Activated CD4-positive, alpha-beta T cell treated with anti-CD3 and anti-CD28 coated beads for 36 hours (primary cell): ENCODE data around the gene METTL8. TPM values are rescaled to one million over a fixed set of nuclear protein-coding genes. Genes with fewer than 3 reads are reported as not detected.
"Not testable (repeated sequence)": the region's sequence is repeated elsewhere in the genome, so short reads cannot be mapped to it uniquely, and the experiment has no call there.

Source experiments
- ATAC-seq: fragments of 200-7000 bp; cut with Tn5 transposase; one replicate; pipeline ENCODE4 v1.10.0; 2021; ENCODE audit warnings: mild to moderate bottlenecking, moderate library complexity
- CTCF ChIA-PET: fragments of 350-600 bp; sonication (Branson Sonifier 250); formaldehyde crosslinking; loops from one replicate; lab custom pipeline; 2021; ENCODE audit warnings: antibody characterized with exemption; lab: Charles Lee
- POLR2A ChIA-PET: fragments of 350-600 bp; sonication (Branson Sonifier 250); formaldehyde crosslinking; loops from one replicate; lab custom pipeline; 2021; ENCODE audit warnings: antibody characterized with exemption, inconsistent platforms; lab: Charles Lee
- DNase-seq: peaks from one replicate; pipeline ENCODE4 v3.0.0-alpha.2; 2020
- H3K27ac Mint-ChIP-seq: one replicate; pipeline ENCODE4 v1.8.0; 2021; ENCODE audit warnings: mixed read lengths
- H3K27me3 Mint-ChIP-seq: one replicate; pipeline ENCODE4 v1.8.0; 2021; ENCODE audit warnings: mixed read lengths
- H3K36me3 Mint-ChIP-seq: one replicate; pipeline ENCODE4 v1.8.0; 2021; ENCODE audit warnings: low read depth, mixed read lengths
- H3K4me1 Mint-ChIP-seq: one replicate; pipeline ENCODE4 v1.8.0; 2021; ENCODE audit warnings: mixed read lengths
- H3K4me3 Mint-ChIP-seq: one replicate; pipeline ENCODE4 v1.8.0; 2021; ENCODE audit warnings: mild to moderate bottlenecking, moderate library complexity, mixed read lengths
- H3K9me3 Mint-ChIP-seq: one replicate; pipeline ENCODE4 v1.8.0; 2021; ENCODE audit warnings: low read depth, mixed read lengths
- intact Hi-C, 2 experiments: fragments of 100-400 bp; cut with DNase I in 1 of 2; cut with micrococcal nuclease in 1 of 2; formaldehyde crosslinking; loops; one replicate each; pipeline versions ENCODE4 v1.14.2 to v1.15.1; 2022 to 2024; cut with DNase I, micrococcal nuclease
- total RNA-seq, 2 experiments: library from RNA; stranded (reverse); gene quantifications; one replicate each; pipeline ENCODE4 v1.2.3, GENCODE V29; 2021

Gene METTL8
- total RNA-seq, 2 experiments from 2014 or later: 39.5 to 47.9 TPM

DNA sequence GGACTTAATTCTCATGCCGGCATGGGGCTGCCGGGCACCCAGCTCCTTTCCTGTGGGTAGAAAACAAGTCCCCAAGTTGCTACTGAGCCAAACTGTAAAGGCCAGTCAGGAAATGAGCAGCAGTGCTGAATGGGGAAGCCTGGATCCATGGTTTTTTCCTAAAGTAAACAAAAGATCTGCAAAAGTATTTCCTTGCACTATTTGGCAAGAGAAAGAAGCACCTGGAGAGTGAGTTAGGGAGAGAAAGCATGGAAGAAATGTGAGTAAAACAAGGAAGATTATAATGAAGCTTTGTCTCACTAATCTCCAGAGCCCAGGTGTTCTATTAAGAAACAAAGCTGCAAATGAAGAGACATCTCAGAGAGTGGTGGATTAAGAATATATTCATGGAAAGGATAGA lies 117.6 kb downstream of the METTL8 start:
- ATAC-seq: no peak
- peaks cover 11% of the 10 kb centered on the region for H3K9me3 Mint-ChIP-seq
- no peak overlapping the region for H3K27ac Mint-ChIP-seq
- CTCF ChIA-PET: no interaction called here
- intact Hi-C loops: loop anchor here (5.0 to 10.0 kb wide), 4 partner anchors 69 to 951 kb away; no protein-coding TSS in a partner anchor
- POLR2A ChIA-PET: no interaction called here
- no peak overlapping the region for H3K4me3 Mint-ChIP-seq
- no peak for DNase-seq
- peaks cover 26% of the 10 kb centered on the region for H3K36me3 Mint-ChIP-seq
- H3K4me1 Mint-ChIP-seq: peaks cover 58% of the 10 kb centered on the region
- H3K27me3 Mint-ChIP-seq: no peaks in the 10 kb centered on the region

DNA sequence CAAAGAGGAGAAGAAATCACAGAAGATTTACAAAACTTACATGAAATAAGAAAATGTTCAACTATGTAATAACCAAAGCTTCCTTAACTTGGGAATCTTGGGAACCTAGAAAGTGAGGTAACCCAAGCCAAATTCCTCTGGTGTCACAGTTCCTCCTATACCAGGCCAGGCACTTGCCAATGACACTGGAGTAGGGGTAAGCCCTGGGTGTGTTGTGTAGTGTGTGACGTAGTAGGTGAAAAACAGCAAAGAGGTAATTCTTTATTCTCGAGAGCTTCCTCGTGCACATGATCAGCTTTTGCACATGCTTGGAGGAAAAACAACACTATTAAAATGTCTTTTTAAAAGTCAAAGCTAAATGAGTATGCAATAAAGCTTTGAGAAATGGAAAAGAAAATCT lies 118.0 kb downstream of the METTL8 start:
- no peak for ATAC-seq
- peaks cover 26% of the 10 kb centered on the region for H3K36me3 Mint-ChIP-seq
- no peaks in the 10 kb centered on the region for H3K27me3 Mint-ChIP-seq

DNA sequence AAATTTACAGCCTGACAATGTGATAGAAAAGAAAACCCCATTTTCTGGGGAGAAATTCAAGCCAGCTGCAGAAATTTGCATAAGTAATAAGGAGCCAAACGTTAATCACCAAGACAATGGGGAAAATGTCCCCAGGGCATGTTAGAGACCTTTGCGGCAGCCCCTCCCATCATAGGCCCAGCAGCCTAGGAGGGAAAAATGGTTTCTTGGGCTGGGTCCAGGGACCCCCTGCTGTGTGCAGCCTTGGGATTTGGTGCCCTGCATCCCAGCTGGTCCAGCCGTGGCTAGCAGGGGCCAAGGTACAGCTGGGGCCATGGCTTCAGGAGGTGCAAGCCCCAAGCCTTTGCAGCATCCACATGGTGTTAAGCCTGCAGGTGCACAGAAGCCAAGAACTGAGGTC lies 121.6 kb downstream of the METTL8 start:
- H3K27ac Mint-ChIP-seq, H3K27me3 Mint-ChIP-seq, DNase-seq, POLR2A ChIA-PET, CTCF ChIA-PET, H3K4me3 Mint-ChIP-seq, ATAC-seq: not testable (repeated sequence)
- H3K4me1 Mint-ChIP-seq: peaks cover 23% of the 10 kb centered on the region
- H3K9me3 Mint-ChIP-seq: peaks cover 16% of the 10 kb centered on the region
- intact Hi-C loops: loop anchor here in 1 of 2 experiments (10.0 kb wide), 1 partner anchor 947 kb away; no protein-coding TSS in a partner anchor
- H3K36me3 Mint-ChIP-seq: peaks cover 25% of the 10 kb centered on the region

More for the DNA sequence above, 118.0 kb downstream of the METTL8 start:
- ChIA-PET POLR2A (no interaction called here), CTCF (no interaction called here)
- Mint-ChIP-seq H3K4me1 (peaks cover 57% of the 10 kb centered on the region), H3K27ac (no peak overlapping the region), H3K4me3 (no peak overlapping the region), H3K9me3 (peaks cover 16% of the 10 kb centered on the region)
- intact Hi-C loops: loop anchor here (5.0 to 10.0 kb wide), 4 partner anchors 68 to 951 kb away; no protein-coding TSS in a partner anchor
- no peak for DNase-seq

DNA sequence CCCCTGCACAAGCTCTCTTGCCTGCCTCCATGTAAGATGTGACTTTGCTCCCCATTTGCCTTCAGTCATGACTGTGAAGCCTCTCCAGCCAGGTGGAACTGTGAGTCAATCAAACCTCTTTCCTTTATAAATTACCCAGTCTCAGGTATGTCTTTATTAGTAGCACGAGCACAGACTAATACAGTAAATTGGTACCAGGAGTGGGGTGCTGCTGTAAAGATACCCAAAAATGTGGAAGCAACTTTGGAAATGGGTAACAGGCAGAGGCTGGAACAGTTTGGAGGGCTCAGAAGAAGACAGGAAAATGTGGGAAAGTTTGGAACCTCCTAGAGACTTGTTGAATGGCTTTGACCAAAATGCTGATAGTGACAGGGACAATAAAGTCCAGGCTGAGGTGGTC lies 122.2 kb downstream of the METTL8 start:
- ATAC-seq, CTCF ChIA-PET: not testable (repeated sequence)
- H3K9me3 Mint-ChIP-seq: peaks cover 17% of the 10 kb centered on the region

DNA sequence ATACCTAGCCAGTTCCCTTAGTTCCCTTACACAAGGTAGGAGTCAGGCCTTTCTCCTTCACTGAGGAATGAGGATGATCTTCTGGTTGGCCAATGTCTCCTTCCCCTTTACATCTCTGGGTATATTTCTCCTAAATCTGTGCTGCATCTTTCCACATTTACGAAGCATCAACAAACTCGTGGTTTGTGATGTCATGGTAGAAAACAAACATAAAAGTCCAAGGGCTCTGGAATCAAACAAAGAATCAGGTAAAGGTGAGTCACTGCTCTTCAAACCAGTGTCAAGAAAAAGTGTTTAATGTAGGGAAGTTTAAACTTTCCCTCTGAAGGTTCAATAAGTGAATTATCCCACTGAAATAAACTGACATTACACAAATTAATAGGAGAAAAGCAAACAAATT lies 122.9 kb downstream of the METTL8 start:
- ChIA-PET CTCF (no interaction called here), POLR2A (no interaction called here)
- no peak overlapping the region for H3K27ac Mint-ChIP-seq
- no peak overlapping the region for H3K4me3 Mint-ChIP-seq
- H3K4me1 Mint-ChIP-seq: peaks cover 15% of the 10 kb centered on the region
- peaks cover 22% of the 10 kb centered on the region for H3K36me3 Mint-ChIP-seq
- intact Hi-C loops: loop anchor here in 1 of 2 experiments (10.0 kb wide), 1 partner anchor 946 kb away; no protein-coding TSS in a partner anchor
- ATAC-seq (no peak), DNase-seq (no peak)
- H3K27me3 Mint-ChIP-seq: no peaks in the 10 kb centered on the region
- peaks cover 18% of the 10 kb centered on the region for H3K9me3 Mint-ChIP-seq

More for the DNA sequence above, 122.2 kb downstream of the METTL8 start:
- POLR2A ChIA-PET, H3K4me3 Mint-ChIP-seq, H3K27ac Mint-ChIP-seq, DNase-seq, H3K27me3 Mint-ChIP-seq: not testable (repeated sequence)
- peaks cover 17% of the 10 kb centered on the region for H3K4me1 Mint-ChIP-seq
- intact Hi-C loops: loop anchor here in 1 of 2 experiments (10.0 kb wide), 1 partner anchor 947 kb away; no protein-coding TSS in a partner anchor
- peaks cover 22% of the 10 kb centered on the region for H3K36me3 Mint-ChIP-seq

DNA sequence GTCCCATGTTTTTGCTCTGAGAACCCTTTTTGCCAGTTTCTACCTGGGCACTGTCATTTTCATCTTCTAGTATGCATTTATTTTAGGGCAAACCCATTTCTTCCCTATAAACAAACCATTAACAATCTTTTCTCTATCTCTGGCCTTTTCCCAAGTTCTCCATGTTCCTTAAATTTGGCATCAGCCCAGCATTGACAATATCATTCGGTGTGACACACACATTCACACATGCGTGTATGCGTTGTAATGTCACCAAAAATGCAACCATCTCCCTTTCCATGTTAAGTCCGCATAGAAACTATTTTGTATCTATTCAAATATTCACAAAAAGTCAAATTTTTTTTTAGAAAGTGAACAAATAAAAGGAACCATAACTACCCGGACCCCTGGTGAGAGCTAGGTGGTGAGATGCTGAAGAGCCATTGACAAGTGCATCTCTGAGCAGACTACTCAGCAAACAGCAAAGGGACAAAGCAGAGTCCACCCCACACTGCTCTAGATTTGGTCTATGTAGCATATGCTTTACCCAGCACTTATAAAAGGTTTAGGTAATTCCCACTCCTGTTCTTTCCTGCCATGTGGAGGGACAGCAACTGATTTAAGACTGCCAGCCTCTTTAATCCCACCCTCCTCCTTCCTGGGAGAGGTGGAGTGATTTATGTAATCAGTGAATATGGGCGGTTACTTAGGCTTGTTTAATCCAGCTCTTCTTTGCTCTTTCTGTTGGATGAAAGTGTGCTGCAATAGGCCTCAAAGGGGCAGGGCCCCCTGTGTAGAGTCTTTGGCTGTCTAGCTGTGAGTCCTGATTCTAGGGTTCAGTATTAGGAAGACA lies 124.1 kb downstream of the METTL8 start:
- POLR2A ChIA-PET: no interaction called here
- Mint-ChIP-seq H3K36me3 (peaks cover 22% of the 10 kb centered on the region), H3K9me3 (peaks cover 18% of the 10 kb centered on the region), H3K27me3 (no peaks in the 10 kb centered on the region), H3K27ac (no peak overlapping the region), H3K4me3 (no peak overlapping the region), H3K4me1 (peaks cover 13% of the 10 kb centered on the region)
- CTCF ChIA-PET: interaction anchor here (0.7 kb wide), 1 partner anchor 98 kb away, joined by 4 read pairs; no protein-coding TSS in a partner anchor
- intact Hi-C loops: loop anchor here in 1 of 2 experiments (10.0 kb wide), 1 partner anchor 945 kb away; no protein-coding TSS in a partner anchor
- no peak for ATAC-seq
- no peak for DNase-seq

DNA sequence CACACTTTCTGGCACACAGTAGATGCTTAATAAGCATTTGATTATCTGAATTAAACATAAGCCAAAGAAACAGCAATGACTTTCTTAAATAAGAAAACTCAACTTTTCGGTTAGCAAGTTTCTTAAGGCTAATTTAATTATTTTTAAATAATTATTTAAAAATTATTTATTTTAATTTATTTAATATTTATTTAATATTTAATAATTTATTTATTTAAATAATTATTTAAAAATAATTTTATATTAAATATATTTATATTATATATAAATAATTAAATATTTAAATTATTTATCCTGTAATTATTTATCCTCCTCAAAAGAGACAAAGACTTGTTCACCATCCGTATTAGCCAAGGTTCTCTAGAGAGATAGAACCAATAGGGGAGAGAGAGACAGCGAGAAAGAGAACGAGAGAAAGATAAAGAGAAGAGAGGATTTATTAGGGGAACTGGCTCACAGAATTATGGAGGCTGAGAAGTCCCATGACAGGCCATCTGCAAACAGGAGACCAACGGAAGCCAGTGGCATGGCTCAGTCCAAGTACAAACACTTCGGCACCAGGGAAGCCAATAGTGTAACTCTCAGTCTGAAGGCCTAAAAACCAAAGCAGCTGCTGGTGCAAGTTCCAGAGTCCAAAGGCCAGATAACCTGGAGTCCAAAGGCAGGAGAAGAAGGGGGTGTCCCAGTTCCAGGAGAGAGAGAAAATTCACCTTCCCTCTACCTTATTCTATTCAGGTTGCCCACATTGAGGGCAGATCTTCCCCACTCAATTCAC lies 125.3 kb downstream of the METTL8 start:
- ChIA-PET CTCF (interaction anchor here (0.6 to 0.7 kb wide), 2 partner anchors 16 to 146 kb away, joined by 3 to 4 read pairs; no protein-coding TSS in a partner anchor), POLR2A (no interaction called here)
- peaks cover 15% of the 10 kb centered on the region for H3K9me3 Mint-ChIP-seq
- intact Hi-C loops: no loop called here
- H3K36me3 Mint-ChIP-seq: peaks cover 17% of the 10 kb centered on the region
- H3K4me1 Mint-ChIP-seq: peaks cover 5% of the 10 kb centered on the region
- ATAC-seq (peak; percentile 9), DNase-seq (no peak)
- H3K4me3 Mint-ChIP-seq: no peak overlapping the region
- no peak overlapping the region for H3K27ac Mint-ChIP-seq
- no peaks in the 10 kb centered on the region for H3K27me3 Mint-ChIP-seq

DNA sequence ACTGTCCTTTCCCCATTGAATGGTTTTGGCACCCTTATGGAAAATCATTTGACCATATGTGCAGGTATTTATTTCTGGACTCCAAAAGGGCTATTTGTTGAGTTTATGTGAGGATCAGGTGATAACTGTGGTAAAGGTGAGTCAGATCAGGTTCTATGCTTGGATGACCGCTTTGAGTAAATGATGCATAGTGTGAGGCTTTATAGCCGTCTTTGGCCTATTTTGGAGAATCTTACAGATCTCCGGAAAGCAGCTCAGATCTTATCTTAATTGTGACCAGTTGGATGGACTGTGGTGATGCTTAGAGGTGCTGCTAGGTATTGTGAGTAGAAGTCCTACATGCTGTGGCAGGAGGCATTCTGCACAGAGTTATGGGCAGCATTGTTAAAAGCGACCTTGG lies 126.2 kb downstream of the METTL8 start:
- POLR2A ChIA-PET: no interaction called here
- ATAC-seq (no peak), DNase-seq (no peak)
- no peak overlapping the region for H3K4me3 Mint-ChIP-seq
- H3K27me3 Mint-ChIP-seq: no peaks in the 10 kb centered on the region
- intact Hi-C loops: no loop called here
- CTCF ChIA-PET: interaction anchor here (0.6 to 0.7 kb wide), 2 partner anchors 17 to 147 kb away, joined by 3 to 4 read pairs; no protein-coding TSS in a partner anchor
- peaks cover 15% of the 10 kb centered on the region for H3K36me3 Mint-ChIP-seq
- H3K27ac Mint-ChIP-seq: no peak overlapping the region
- peaks cover 5% of the 10 kb centered on the region for H3K4me1 Mint-ChIP-seq
- H3K9me3 Mint-ChIP-seq: peaks cover 15% of the 10 kb centered on the region

DNA sequence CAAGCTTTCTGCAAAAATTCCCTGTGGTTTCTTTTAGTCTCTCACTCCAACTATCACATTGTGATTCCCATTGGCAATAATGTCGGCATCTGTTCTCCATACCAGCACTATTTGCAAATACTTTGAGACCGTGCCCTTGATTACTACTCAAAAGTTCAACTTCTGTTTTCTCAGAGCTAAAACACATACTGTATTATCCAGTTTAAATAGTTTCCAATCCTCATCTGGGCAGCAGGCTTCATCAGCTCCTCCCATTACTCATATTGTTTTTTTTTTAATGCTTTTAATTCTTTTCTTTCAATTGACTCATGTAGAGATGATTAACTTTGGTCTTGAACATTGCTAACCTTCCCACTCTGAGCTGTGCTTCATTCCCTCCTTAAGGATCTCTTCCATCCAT lies 135.8 kb downstream of the METTL8 start:
- ATAC-seq: no peak
- CTCF ChIA-PET: no interaction called here
- H3K27ac Mint-ChIP-seq: no peak overlapping the region

DNA sequence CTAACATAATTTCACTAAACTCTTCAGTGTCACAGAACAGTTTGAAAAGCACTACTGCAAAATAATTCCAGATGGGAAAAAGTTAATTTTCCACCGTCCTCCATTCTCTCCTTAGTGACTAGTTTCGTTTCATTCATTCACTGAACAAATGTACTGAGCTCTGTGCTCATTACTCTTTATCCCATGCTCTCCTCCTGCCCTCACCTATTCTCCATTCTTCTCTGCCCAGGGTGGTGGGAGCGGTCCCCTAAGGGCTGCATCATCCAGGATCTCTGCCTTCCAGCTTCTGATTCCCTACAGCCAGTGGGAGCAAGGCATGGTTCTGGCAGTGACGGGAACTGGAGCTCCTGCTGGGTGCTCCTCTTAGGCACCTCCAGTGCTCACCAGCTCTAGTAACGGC lies 139.2 kb downstream of the METTL8 start:
- Mint-ChIP-seq H3K4me1 (no peaks in the 10 kb centered on the region), H3K36me3 (no peaks in the 10 kb centered on the region), H3K4me3 (no peak overlapping the region), H3K27ac (no peak overlapping the region), H3K27me3 (no peaks in the 10 kb centered on the region), H3K9me3 (peaks cover 2% of the 10 kb centered on the region)
- ChIA-PET CTCF (interaction anchor here (0.6 kb wide), 1 partner anchor 27 kb away, joined by 3 read pairs; no protein-coding TSS in a partner anchor), POLR2A (interaction anchor here (0.5 to 0.7 kb wide), 2 partner anchors 238 to 364 kb away, joined by 5 read pairs; no protein-coding TSS in a partner anchor)
- ATAC-seq (no peak), DNase-seq (no peak)
- intact Hi-C loops: no loop called here

More for the DNA sequence above, 135.8 kb downstream of the METTL8 start:
- Mint-ChIP-seq H3K4me3 (no peak overlapping the region), H3K36me3 (no peaks in the 10 kb centered on the region), H3K4me1 (no peaks in the 10 kb centered on the region), H3K27me3 (no peaks in the 10 kb centered on the region), H3K9me3 (peaks cover 2% of the 10 kb centered on the region)
- intact Hi-C loops: no loop called here
- no peak for DNase-seq
- POLR2A ChIA-PET: no interaction called here

DNA sequence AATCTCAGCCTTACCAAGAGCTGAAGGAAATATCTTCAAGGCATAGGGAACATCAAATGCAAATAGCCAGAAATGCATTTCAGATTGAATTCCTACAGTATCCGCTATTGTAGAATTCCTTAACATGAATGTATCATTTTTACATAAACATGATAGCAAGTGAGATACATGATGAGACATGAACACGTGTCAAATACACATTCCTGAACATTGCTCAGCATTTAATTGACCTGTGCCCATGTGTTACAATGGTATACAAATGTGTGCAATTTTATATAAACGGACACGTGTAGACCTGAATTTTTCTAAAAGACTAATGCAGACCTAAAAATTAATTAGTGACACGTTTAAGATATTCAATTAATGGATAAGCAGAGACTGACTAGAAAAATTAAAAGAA lies 140.1 kb downstream of the METTL8 start:
- Mint-ChIP-seq H3K4me3 (no peak overlapping the region), H3K4me1 (no peaks in the 10 kb centered on the region), H3K27me3 (no peaks in the 10 kb centered on the region), H3K36me3 (no peaks in the 10 kb centered on the region), H3K9me3 (peaks cover 2% of the 10 kb centered on the region), H3K27ac (no peak overlapping the region)
- ATAC-seq (no peak), DNase-seq (no peak)
- intact Hi-C loops: no loop called here
- POLR2A ChIA-PET: no interaction called here
- CTCF ChIA-PET: no interaction called here
